ENCODE data around the gene ARHGEF10L. TPM values are rescaled to one million over a fixed set of nuclear protein-coding genes. Genes with fewer than 3 reads are reported as not detected.
"Not testable (repeated sequence)": the region's sequence is repeated elsewhere in the genome, so short reads cannot be mapped to it uniquely, and the experiment has no call there.

The ARHGEF10L gene
- total RNA-seq, 4 donors from 2014 or later = 65.0 to 136 (median 94.1) TPM

DNA sequence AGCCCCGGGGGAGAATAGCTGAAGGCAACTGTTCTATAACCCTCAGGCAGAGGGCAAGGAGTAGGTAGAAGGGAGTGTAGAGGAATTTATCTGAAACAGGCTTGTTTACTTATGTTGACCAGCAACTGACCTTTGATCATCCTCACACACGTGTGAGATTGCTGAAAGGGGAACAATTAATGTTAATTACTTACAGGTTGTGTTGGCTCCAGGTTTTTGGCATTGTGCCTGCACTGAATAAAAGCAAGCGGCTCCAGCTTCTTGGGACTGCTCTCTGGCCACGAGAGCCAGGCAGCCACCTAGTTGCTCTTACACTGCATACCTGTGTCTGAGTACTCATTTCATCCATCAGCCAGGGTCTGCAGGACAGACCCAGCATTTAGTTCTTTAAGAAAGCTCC is 41.3 kb upstream of the ARHGEF10L start:
- Histone ChIP-seq H3K27ac (no peak overlapping the region), H3K4me1 (peaks cover 10% of the 10 kb centered on the region), H3K27me3 (no peaks in the 10 kb centered on the region), H3K4me3 (no peak overlapping the region), H3K9me3 (no peaks in the 10 kb centered on the region), H3K36me3 (no peaks in the 10 kb centered on the region)
- WGBS = 38% methylated on average over 4 of the region's 4 CpGs
- TF ChIP-seq POLR2A (IDR thresholded peaks at IDR 0.05) = no peak
- no peak for TF ChIP-seq POLR2AphosphoS5 (IDR thresholded peaks at IDR 0.05)
- TF ChIP-seq EP300 (IDR thresholded peaks at IDR 0.05) = no peak
- TF ChIP-seq CTCF (IDR thresholded peaks at IDR 0.05) = no peak
- no peak for DNase-seq (ENCODE audit: low spot score in 2 of 2)

DNA sequence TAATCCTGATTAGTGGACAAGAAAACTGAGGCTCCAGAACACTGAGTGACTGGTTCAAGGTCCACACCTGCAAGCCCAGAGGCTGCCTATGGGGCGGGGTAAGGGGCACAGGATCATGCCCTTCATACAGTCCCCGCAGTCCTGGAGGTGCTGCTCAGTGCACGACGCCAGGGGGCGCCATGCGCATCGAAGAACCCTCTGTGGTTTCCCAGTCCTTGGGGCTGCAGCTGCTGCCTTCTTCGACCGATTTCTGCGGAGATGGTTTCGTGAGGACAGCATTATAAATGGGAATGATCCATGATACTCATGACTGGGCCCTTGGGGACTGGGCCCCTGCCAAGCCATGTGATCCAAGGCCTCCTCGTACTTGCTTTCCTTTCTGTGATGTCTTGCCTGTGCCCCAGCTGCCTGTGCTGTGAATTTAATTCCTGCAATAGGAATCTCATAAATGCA is 37.1 kb upstream of the ARHGEF10L start:
- WGBS = 0% methylated on average over 8 of the region's 12 CpGs
- H3K9me3 ChIP-seq = no peaks in the 10 kb centered on the region
- peaks cover 10% of the 10 kb centered on the region for H3K4me1 ChIP-seq
- H3K36me3 ChIP-seq = no peaks in the 10 kb centered on the region
- no peaks in the 10 kb centered on the region for H3K27me3 ChIP-seq
- peak; percentile 92 to 93 for DNase-seq (ENCODE audit: low spot score in 2 of 2)
- H3K4me3 ChIP-seq = no peak overlapping the region
- TF ChIP-seq CTCF (IDR thresholded peaks at IDR 0.05) = peak; percentile 88 to 92
- no peak for TF ChIP-seq EP300 (IDR thresholded peaks at IDR 0.05)
- peak in 2 of 3 donors; percentile 62 to 66 for TF ChIP-seq POLR2AphosphoS5 (IDR thresholded peaks at IDR 0.05)
- TF ChIP-seq POLR2A (IDR thresholded peaks at IDR 0.05) = no peak
- no peak overlapping the region for H3K27ac ChIP-seq

DNA sequence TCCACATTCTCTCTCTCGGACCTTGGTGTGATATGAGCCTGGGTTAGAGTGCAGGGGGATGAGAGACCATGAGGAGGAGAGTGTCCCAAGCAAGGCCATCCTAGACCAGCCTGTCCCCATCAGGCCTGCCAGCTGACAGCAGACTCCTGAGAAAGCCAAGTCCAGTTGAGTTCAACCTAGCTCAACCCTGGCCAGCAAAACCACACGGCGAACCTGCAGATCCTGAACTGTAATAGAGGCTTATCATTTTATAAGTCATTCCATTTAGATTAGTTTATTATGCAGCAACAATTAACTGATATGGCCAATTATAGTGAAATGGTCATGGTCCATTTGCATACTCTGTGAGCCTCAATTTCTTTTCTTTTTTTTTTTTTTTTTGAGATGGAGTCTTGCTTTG is 36.4 kb upstream of the ARHGEF10L start:
- TF ChIP-seq POLR2AphosphoS5 (IDR thresholded peaks at IDR 0.05) (no peak), EP300 (IDR thresholded peaks at IDR 0.05) (no peak), CTCF (IDR thresholded peaks at IDR 0.05) (no peak), POLR2A (IDR thresholded peaks at IDR 0.05) (no peak)
- Histone ChIP-seq H3K9me3 (no peaks in the 10 kb centered on the region), H3K36me3 (no peaks in the 10 kb centered on the region), H3K27ac (no peak overlapping the region), H3K4me1 (peaks cover 10% of the 10 kb centered on the region), H3K27me3 (no peaks in the 10 kb centered on the region), H3K4me3 (no peak overlapping the region)
- DNase-seq (ENCODE audit: low spot score in 2 of 2) = no peak
- 85% methylated on average over 3 of the region's 3 CpGs for WGBS

DNA sequence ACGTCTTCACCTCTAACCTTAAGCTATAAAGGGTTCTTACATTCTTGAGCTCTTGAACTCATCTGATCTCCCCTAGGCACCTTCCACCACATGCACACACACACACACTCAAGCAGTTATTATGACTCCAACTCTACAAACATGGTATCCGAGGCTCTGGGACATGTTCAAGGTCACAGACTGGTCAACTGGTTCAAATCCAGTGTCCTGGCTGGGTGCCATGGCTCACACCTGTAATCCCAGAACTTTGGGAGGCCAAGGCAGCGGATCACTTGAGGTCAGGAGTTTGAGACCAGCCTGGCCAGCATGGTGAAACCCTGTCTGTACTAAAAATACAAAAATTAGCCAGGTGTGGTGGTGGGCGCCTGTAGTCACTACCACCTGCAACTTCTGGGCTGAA is 32.3 kb upstream of the ARHGEF10L start:
- not testable (repeated sequence) for H3K36me3 ChIP-seq; H3K9me3 ChIP-seq; H3K4me1 ChIP-seq; H3K27me3 ChIP-seq; H3K27ac ChIP-seq; H3K4me3 ChIP-seq; DNase-seq (ENCODE audit: low spot score in 2 of 2)
- 84% methylated on average over 4 of the region's 4 CpGs for WGBS

DNA sequence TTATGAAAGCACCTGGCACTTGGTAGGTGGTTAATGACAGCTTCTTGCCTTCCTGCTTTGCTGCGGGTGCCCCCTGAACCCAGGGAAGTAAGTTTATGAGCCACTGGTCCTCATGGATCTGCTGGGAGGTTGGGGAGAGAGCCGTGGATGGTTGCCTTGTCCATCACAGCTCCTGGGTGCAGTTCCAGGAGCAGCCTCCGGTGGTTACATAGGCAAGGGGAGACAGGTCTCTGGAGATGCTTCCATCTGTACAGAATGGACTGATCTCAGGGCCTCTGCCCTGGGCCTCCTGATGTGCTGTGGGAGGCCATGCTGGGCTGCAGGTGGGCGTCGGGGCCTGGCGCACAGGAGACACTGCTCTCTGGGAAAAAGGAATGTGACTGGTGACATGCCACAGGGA is 31.6 kb upstream of the ARHGEF10L start:
- Histone ChIP-seq H3K4me3 (no peak overlapping the region), H3K36me3 (no peaks in the 10 kb centered on the region), H3K9me3 (no peaks in the 10 kb centered on the region), H3K4me1 (peaks cover 3% of the 10 kb centered on the region), H3K27me3 (no peaks in the 10 kb centered on the region), H3K27ac (no peak overlapping the region)
- DNase-seq (ENCODE audit: low spot score in 2 of 2) = no peak
- TF ChIP-seq EP300 (IDR thresholded peaks at IDR 0.05) = no peak
- peak in 1 of 2 donors; percentile 10 for TF ChIP-seq CTCF (IDR thresholded peaks at IDR 0.05)
- WGBS = 77% methylated on average over 3 of the region's 6 CpGs

DNA sequence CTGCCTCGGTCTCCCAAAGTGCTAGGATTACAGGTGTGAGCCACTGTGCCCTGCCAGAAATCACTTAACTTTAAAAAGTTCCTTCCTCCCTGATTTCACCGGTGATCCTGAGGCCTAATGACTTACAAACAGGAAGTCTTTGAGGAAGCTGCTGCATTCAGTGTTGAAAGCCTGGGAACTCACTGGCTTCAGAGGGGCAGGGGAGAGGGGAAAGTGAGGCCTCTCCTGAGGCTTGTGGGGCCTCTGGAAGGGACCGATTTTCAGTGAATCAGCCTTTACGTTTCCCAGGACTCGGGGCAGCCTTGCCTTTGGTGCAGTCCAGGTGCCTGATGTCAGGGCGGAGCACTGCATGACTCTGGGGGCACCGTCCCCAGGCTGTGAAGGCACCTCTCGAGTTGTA is 30.1 kb upstream of the ARHGEF10L start:
- TF ChIP-seq POLR2A (IDR thresholded peaks at IDR 0.05) = no peak
- TF ChIP-seq CTCF (IDR thresholded peaks at IDR 0.05) = no peak
- TF ChIP-seq EP300 (IDR thresholded peaks at IDR 0.05) = no peak
- no peak for TF ChIP-seq POLR2AphosphoS5 (IDR thresholded peaks at IDR 0.05)
- H3K4me3 ChIP-seq = no peak overlapping the region
- H3K27me3 ChIP-seq = no peaks in the 10 kb centered on the region
- H3K4me1 ChIP-seq = no peaks in the 10 kb centered on the region
- no peak for DNase-seq (ENCODE audit: low spot score in 2 of 2)
- H3K36me3 ChIP-seq = no peaks in the 10 kb centered on the region
- no peaks in the 10 kb centered on the region for H3K9me3 ChIP-seq
- 60% methylated on average over 8 of the region's 8 CpGs for WGBS
- H3K27ac ChIP-seq = no peak overlapping the region
